NCI-H2227 (cell line): Measurements from ENCODE around the gene CA10.

Experiments
- DNase-seq: peaks from one replicate; lab custom pipeline; 2025; ENCODE audit not compliant: unreplicated experiment; lab: John Stamatoyannopoulos, UW

Gene CA10

GRCh38 chr17:51820766-51821165 lies 337.7 kb downstream of the CA10 start:
- no peak for DNase-seq

- DNase-seq: no peak
Measured at GRCh38 chr17:51820252-51820651, 338.3 kb downstream of the CA10 start.

- no peak for DNase-seq
Measured at GRCh38 chr17:51819341-51820219, 338.9 kb downstream of the CA10 start.

DNA sequence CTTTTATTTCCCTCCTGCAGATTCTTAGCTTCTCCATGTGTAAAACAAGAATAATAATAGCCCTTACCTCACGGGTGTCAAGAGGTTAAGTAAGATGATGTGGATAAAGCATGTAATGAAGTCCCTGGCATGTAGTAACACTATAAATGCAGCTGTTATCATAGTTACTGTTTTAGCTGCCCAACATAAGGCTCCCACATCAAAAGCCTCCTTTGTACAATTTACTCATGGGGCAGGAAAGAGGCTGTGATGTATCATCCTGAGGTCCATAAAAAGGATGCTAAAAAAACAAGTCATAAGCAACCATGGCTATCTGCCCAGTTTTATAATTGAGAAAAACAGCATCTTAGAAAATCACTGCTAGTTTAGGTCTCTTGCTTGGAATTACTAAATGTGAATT lies 339.7 kb downstream of the CA10 start:
- DNase-seq: peak; percentile 81

GRCh38 chr17:51817955-51818354 lies 340.6 kb downstream of the CA10 start:
- DNase-seq: no peak

DNA sequence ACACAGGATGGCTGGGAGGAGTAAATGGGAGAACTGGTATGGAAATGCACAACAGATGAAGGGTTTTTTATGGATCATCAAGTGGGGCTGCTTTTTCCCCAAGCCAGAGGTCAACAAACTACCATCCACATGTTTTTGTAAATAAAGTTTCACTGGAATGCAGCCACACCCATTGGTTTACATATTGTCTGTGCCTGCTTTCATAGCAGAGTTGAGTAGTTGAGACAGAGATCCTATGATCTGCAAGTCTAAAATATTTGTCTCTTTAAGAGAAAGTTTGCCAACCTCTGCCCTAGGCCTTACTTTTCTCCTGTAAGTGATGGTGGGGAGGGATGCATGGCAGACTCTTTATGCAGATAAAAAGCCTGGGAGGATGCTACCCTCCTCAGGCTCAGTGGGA lies 341.4 kb downstream of the CA10 start:
- no peak for DNase-seq

GRCh38 chr17:51815097-51815496 lies 343.4 kb downstream of the CA10 start:
- DNase-seq: no peak

GRCh38 chr17:51814521-51814920 lies 344.0 kb downstream of the CA10 start:
- DNase-seq: no peak

DNA sequence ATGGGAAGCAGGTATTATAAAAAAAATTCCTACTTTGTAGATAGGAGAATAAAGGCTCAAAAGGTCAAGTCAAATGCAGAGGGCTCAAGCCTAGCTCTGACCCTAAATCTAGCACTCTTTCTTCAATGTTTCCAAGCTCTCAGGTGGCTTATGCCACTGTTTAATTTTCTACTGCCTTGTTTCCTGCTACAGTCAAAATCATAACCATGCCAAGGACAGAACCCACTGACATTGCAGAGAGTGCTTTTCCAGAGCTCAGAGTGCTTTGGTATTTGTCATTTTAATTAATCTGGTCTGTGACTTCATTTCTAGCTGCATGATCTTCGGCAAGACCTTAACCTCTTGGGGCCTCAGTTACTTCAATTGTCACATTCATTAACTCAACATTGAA lies 344.7 kb downstream of the CA10 start:
- DNase-seq: no peak

- peak; percentile 81 for DNase-seq
Measured at GRCh38 chr17:51813140-51813783, 345.3 kb downstream of the CA10 start.

- DNase-seq: no peak
Measured at GRCh38 chr17:51807460-51807859, 351.1 kb downstream of the CA10 start.

DNA sequence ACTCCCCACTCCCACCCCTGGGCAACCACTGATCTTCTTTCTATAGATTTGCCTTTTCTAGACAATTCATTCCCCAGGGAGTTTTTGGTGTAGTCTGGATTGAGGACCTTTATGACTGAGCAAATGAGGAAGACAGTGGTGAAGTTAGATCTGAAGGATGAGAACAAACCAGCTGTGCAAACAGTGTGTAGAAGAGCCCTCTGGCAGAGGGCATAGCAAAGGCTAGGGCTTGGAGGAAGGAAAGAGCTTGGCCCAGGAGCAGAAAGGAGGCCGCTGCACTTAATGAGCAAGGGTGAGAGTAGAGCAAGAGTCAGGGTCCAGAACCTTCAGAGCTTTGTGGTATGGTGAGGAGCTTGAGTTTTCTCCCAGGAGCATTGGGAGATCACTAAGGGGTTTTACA lies 352.7 kb downstream of the CA10 start:
- no peak for DNase-seq

DNA sequence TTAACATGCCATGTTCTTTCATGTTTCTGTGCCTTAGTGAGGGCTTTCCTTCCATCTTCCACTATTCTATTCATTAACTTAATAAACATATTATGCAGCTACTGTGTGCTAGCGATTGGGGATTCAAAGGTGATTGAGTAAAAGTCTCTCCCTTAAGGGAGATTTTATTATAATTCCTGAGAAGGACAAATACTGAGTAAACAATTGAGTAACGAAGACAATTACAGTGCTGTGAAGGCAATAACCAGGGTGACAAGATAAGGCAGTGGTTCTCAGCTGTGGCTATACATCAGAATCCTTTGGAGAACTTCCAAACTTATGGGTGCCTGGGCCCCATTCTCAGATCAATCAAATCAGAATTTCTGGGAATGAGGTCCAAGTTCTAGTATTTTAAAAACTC lies 353.3 kb downstream of the CA10 start:
- no peak for DNase-seq

DNA sequence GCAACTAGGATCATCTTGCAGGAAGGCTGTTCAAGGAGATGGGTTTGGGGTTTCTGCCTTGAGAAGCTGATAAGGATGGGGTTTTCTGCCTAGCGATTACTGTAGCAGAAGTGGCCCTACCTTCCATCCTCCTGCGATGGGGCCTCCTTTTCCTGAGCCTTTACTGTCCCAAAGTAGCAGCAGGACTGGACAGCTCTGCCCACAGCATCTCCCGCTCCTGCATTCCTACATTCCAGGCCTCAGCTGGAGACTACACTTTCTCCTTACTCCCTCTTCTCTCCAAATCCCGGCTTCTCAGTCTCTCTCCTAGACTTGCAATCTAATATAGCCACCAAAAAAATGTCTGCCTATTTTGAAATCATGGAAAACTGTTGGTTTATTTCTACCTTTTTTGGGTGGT lies 355.4 kb downstream of the CA10 start:
- no peak for DNase-seq

- no peak for DNase-seq
Measured at GRCh38 chr17:51802544-51802943, 356.0 kb downstream of the CA10 start.

DNA sequence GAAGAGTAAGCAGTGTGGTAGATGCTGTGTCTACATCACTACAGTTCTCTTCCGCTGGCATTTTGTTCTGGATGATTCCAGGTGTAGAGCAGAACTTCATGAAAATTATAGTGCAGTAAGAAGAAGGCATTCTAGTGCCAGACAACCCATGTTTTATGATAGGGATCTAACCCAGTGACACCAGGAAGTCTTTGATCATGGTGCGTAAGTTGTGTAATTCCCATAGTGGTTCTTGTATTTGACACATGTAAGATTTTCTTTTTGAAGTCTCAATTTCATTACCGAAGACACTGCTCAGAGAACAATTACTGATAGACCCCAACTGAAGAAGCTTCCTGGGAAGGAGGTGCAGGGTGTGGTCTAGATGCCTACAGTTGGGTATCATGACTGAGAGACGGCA lies 356.9 kb downstream of the CA10 start:
- no peak for DNase-seq

DNA sequence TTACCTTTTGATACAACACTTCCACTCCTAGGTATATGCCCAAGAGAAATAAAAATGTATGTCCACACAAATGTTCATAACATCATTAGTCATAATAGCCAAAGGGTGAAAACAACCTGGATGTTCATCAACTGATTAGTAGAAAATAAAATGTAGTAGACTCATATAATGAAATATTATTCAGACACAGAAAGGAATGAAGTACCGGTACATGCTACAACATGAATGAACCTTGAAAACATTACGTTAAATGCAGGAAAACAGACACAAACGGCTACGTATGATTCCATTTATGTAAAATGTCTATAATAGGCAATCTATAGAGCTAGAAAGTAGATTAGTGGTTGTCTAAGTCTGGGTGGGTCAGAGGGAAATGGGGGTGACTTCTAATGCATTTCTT lies 358.5 kb downstream of the CA10 start:
- no peak for DNase-seq

DNA sequence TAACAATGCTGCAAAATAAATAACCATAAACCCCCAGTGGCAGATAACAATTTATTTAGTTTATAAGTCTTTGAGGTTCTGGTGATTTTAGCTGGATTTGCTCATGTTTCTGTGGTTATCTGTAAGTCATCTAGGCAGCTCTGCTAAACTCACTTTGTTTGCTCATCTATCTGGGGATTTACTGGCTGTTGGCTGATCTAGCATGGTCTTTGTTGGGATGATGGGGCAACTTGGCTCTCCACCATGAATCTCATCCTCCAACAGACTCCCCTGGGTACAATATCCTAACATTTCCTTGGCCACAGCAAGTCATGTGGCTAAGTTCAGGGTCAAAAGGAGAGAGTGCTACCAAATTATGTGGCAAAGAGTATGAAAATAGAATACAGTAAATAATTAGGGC lies 359.3 kb downstream of the CA10 start:
- DNase-seq: no peak

- DNase-seq: no peak
Measured at GRCh38 chr17:51797150-51797549, 361.4 kb downstream of the CA10 start.

GRCh38 chr17:51796026-51796425 lies 362.5 kb downstream of the CA10 start:
- DNase-seq: no peak

DNA sequence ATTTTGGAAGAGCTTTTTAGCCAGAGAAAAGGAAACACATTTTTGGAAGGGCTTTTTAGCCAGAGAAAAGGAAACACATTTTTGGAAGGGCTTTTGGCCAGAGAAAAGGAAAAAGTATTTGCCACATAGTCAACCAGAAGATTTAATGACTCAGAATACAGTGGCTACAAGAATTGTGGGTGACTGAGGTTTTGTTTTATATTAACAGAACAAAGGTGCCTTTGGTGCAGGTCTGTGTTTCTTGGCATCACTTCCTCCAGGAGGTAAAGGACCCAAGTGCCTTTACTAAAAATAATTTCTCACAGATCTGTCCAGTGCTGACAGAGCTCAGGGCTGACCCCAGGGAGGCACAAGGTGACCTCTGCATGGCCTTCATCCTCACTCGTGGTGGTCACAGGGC lies 363.1 kb downstream of the CA10 start:
- DNase-seq: no peak

- no peak for DNase-seq
Measured at GRCh38 chr17:51794466-51794865, 364.0 kb downstream of the CA10 start.

DNA sequence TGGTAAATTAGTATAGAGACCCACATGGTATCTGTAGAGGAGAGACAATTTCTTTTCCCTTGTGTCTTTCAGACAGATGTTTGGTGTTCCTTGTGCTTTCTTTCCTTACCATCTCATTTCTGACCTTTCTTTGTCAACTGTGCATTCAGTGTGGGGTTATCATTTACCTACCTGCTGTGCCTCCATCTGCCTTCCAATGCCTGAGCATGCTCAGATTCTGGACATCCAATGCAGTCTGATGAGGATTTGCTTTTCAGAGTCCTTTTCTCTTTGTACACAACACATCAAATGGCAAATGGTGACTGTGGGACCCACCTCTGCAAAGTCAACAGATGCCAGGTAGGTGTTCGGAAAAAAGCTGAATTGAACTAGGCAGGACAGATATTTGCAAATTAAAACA lies 364.8 kb downstream of the CA10 start:
- peak; percentile 28 for DNase-seq
